G401 (cell line): ENCODE results near the gene CTCFL. TPM values are rescaled to one million over a fixed set of nuclear protein-coding genes. Genes with fewer than 3 reads are reported as not detected.

Source experiments
- DNase-seq: peaks from one replicate; pipeline ENCODE4 v3.0.0-alpha.2; 2015; ENCODE audit warnings: low spot score
- in situ Hi-C: cut with HindIII; loops from 2 replicates; pipeline ENCODE4 v1.10.0; 2016; ENCODE audit warnings: low sequenced_read_pairs, mixed read lengths
- total RNA-seq: library from RNA; depleted of rRNA; stranded (reverse); fragments of >200 nt; shearing (Covaris generic); gene quantifications from 2 replicates; pipeline ENCODE4 v1.2.3, GENCODE V29; 2014; rRNA removed

The CTCFL gene
- total RNA-seq, 1 experiment from 2014 or later, result 0.03 TPM

DNA sequence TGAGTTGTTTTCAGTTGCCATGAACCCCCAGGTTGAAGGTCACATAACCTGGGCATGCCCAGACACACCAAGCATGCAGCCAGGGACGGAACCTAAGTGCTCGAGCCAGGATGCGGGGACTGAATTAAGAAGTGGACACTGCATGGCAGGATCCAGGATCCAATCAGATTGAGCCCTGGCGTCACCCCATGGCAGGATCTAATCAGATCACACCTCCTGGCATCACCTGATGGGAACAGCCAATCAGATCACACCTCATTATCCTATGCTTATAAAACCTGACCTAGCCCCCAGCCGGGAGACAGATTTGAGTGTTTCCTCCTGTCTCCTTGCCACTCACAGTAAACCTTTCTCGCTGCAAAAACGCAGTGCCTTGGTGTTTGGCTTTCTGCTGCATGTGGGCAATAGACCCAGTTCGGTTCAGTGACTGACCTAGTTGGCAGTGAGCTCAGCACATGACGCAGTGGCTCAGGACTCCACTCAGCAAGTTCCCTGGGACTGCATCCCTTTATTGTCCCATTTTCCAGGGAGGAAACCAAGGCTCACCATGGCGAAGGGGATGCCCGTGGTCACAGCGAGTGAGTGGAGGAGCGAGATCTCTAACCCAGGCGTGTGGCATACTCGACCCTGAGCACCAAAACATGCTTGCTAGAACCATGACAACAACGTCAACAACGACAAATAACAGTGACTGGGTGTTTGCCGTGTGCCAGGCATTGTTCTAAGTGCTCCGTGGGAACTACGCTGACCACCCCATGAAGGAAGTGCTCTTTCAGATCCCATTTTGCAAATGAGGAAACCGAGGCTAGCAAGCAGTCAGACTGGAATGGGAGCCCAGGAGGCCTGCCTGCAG is 67.5 kb downstream of the CTCFL start:
- DNase-seq, result peak; percentile 54
- in situ Hi-C loops, result no loop called here

DNA sequence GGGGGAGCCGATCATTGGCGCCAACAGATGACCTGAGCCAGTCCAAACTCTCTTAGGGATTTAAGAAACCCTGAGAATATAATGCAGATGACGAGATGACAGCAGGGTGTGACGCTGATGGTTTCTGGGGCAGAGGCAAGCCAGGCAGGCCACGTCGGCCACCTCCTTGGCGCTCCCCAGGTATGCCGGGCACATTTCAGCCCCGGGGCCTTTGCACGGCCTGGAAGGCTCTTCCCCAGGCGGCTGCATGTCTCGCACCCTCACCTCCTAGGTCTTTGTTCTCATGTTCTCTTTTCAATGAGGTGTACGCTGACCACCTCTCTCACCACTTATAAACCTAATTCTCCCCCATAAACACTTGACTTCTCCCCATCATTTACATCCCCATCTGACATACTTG is 68.8 kb downstream of the CTCFL start:
- no peak for DNase-seq
- in situ Hi-C loops, result no loop called here

DNA sequence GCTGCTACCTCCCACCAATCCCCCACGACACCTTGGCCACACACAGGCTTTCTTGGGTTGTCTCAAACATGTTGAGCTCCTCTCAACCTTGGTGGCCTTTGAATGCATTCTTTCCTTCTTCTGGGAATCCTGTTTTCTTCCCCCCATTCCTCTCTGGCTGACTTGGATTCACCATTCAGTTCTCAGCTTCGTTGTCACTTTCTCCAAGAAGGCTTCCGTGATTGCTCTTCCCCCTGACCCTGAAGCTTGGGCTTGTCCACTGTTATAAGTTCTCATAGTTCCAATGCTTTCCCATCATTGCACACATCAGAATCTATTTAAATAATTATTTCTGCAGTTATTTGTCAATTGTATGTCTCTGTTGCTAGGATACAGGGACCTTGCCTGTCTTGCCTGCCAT is 69.6 kb downstream of the CTCFL start:
- in situ Hi-C loops, result no loop called here

DNA sequence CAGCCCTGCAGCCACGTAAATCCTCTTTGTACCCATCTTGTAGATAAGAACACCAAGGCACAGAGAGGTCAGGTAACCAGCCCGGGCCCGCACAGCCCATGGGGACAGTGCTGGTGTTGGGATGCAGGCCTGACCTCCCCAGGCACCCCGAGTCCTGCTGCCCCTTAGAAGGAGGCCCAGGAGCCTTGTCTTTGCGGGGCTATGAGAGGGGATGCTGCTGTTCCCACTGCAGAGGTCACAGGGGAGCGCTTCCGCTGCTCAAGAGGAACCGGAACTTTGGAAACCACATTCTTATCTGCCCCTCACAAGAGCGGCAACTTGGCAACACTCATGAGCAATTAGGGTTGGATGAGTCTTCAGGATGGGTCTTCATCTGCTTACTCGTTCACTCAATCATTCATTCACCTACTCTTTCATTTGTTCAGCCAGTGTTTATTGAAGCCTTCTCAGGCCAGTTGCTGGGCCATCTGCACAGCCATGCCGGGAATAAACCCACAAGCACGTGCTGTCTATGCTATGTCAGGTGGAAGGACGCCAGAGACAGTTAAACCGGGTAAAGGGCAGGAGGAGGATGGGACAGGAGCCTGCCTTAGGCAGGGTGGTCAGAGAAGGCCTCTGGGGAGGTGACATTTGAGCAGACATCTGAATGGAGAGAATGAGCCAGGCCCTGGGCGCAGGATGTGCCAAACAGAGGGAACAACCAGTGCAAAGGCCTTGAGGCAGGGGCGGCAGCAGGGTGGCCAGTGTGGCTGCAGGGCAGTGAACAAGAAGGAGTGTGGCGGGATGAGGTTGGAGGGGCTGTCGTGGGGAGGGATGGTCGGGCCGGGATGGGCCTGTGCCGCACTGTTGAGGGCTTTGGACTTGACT is 72.9 kb downstream of the CTCFL start:
- DNase-seq, result no peak
- in situ Hi-C loops, result no loop called here

More for the DNA sequence above, 69.6 kb downstream of the CTCFL start:
- DNase-seq, result no peak

DNA sequence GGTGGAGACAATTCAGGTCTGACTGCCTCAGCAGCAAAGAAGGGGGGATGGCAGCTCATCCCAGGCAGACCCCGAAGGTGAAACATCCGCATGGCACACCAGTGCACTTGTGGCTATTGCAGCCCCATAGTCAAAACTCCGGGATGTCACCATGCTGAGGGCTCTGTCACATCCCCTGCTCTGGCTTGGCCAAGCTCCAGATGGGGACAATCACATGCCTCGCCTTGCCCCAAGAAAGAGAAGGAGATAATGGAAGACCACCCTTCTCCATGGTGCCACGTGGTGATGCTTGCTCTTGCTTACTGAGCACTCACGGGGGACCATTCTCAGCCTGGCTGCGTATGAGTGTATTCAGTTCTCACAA is 73.5 kb downstream of the CTCFL start:
- in situ Hi-C loops, result no loop called here
- no peak for DNase-seq

DNA sequence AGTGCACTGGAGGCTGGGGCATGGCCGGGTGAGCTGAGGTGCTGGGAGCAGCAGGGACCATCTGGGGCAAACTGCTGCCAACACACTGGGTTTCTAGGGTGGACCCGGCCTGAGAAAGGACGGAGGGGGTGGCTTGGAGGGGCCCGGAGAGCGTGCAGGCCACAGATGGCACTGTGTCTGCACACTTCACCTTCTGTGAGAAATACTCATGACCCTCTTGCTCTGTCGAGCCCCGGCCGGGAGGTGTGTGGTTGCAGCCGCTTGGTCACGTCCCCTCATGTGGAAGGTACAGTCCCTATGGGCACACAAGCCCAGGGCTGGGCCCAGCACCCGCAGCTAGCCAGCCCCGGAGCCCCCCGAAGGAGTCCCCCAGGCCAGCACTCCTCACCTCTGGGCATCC is 74.0 kb downstream of the CTCFL start:
- no peak for DNase-seq
- in situ Hi-C loops, result no loop called here

DNA sequence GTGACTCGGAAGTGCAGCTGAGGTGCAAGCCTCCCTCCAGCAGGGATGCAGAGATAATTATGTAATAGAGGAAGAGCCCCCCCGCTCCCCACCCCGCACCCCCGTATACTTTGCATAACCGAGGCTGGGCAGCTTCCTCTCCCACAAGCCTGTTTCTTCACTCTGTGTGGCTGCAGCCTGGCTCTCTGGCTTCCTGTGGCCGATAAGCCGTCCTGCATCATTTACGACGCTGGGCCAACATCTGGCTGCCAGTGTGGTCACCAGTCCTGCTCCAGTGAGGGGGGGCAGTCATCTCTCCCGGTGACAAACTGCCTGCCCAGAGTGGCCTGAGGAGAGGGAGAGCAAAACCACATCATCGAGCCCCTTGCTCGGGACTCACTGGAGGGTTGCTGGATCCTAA is 74.5 kb downstream of the CTCFL start:
- no peak for DNase-seq
- in situ Hi-C loops, result no loop called here

DNA sequence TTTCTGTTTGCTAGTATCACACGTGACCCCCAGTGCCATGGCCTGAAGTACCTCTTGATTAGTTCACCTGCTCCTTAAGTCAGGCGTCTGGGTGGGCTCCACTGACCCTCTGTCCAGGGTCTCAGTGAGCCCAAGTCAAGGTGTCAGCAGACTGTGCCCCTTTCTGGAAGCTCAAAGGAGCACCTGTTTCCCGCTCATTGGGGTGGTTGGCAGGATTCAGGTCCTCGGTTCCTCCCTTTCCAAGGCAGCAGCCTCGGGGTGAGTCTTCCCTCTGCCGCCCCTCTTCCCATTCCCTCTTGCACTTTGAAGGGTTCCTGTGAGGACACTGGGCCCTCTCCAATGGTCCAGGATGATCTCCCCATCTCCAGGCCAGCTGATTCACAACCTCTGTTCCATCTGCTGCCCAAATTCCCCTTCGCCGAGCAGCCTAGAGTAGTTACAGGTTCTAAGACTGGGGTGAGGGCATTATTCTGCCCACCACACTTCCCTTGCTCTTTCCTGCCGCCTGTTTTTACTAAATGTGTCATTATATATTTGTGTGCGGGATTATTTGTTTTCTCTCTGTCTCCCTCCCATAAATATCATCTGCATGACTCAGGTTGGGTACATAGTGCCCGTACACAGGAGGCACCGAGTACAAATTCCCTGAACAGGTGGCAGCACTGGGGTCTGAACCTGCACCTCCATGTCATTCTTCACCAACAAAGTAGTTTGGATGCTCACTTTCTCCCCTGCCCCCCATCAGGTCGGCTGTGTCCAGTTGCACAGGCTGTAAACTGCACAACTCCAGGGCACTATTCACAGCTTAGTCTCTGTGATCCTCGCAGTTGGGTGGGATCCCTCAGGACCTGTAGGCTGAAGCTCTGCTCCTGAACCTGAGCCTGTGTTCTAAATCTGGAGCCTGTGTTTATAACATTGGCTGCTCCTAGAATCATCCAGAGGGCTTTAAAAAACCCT is 75.3 kb downstream of the CTCFL start:
- DNase-seq, result no peak
- in situ Hi-C loops, result no loop called here

DNA sequence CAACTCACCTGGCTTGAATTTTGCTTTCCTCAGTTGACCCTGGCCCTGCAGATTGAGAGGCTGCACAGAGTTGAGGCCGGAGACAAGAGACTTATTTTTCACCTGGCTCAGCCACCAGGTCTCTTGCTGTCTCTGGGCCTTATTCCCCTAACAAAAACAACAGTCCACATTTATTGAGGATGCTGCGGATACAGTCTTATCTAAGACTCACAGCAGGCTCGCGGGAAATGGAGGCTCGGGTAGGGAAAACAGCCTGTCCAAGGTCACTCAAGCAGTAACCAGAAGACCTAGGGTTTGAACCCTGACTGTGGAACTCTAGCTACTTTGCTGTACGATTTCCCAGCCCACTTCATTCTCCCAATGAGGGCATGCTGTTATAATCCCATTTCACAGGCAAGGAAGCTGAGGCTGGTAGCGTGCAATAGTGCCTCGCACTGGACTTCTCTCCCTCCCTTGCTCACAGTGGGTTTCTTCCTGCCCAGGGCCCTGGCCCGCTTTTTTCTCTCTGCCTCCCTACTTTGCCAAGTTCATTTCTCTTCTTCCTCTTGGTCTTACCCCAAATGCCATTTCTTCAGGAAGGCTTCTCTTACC is 76.1 kb downstream of the CTCFL start:
- DNase-seq, result no peak
- in situ Hi-C loops, result no loop called here

Other genes starting within 250 kb of the CTCFL start
- not detected in 2 replicates for gene SPO11, start 195.3 kb downstream of the CTCFL start, total RNA-seq
- 77.4 and 81.3 TPM in 2 replicates for gene RAE1, start 173.9 kb downstream of the CTCFL start, total RNA-seq
- gene RBM38, start 133.7 kb downstream of the CTCFL start, total RNA-seq, result 74.9 and 101 TPM in 2 replicates
- gene PCK1, start 36.0 kb upstream of the CTCFL start, total RNA-seq, result 0.49 TPM in 1 of 2 replicates, not detected in the other
- gene ZBP1, start 95.3 kb upstream of the CTCFL start, total RNA-seq, result not detected in 2 replicates
- gene PMEPA1, start 184.9 kb upstream of the CTCFL start, total RNA-seq, result 0.49 and 0.58 TPM in 2 replicates